Keratinocyte (primary cell): Measurements from ENCODE around the gene TRIM27. TPM values are rescaled to one million over a fixed set of nuclear protein-coding genes. Genes with fewer than 3 reads are reported as not detected.

Experiments used
- DNase-seq: peaks from one replicate; pipeline ENCODE4 v3.0.0-alpha.2; 2011; ENCODE audit warnings: low read depth, missing footprints, low spot score
- FAIRE-seq: peaks from 2 replicates; lab custom pipeline; 2011; peaks lifted over from hg19 to GRCh38; lab: Jason Lieb, UNC
- H2AFZ ChIP-seq: 2 replicates; pipeline ENCODE4 v1.6.0; 2012; ENCODE audit warnings: low read length, control low read depth, inconsistent platforms; ENCODE audit not compliant: control insufficient read depth
- H3K27ac ChIP-seq: 2 replicates; pipeline ENCODE4 v1.5.1; 2011; ENCODE audit warnings: low read length; ENCODE audit not compliant: control insufficient read depth, insufficient read depth
- H3K27me3 ChIP-seq: 3 replicates; pipeline ENCODE4 v1.6.0; 2011; ENCODE audit warnings: low read length; ENCODE audit not compliant: control insufficient read depth, insufficient read depth; ENCODE audit errors: extremely low read depth
- H3K36me3 ChIP-seq, 2 experiments: 2 replicates in 1 of 2; 3 replicates in 1 of 2; pipeline ENCODE4 v1.5.1; 2011; ENCODE audit warnings: low read length in 2 of 2, mild to moderate bottlenecking in 1 of 2; ENCODE audit not compliant: control insufficient read depth in 2 of 2, insufficient read depth in 2 of 2; ENCODE audit errors: extremely low read depth in 1 of 2
- H3K4me1 ChIP-seq: 3 replicates; pipeline ENCODE4 v1.5.1; 2011; ENCODE audit warnings: low read length; ENCODE audit not compliant: control insufficient read depth, insufficient read depth; ENCODE audit errors: extremely low read depth
- H3K4me2 ChIP-seq: 3 replicates; pipeline ENCODE4 v1.6.0; 2011; ENCODE audit warnings: low read depth, low read length; ENCODE audit not compliant: control insufficient read depth, insufficient read depth; ENCODE audit errors: extremely low read depth
- H3K4me3 ChIP-seq, 3 experiments: fragments of 200-600 bp in 1 of 3; sonication (generic) in 1 of 3; 2 replicates in 2 of 3; 3 replicates in 1 of 3; pipeline ENCODE4 v1.5.1; 2011 to 2016; ENCODE audit warnings: low read length in 3 of 3, mild to moderate bottlenecking in 3 of 3, control low read depth in 2 of 3, inconsistent platforms in 1 of 3, low read depth in 1 of 3, mixed read lengths in 1 of 3, mixed run types in 1 of 3, moderate library complexity in 1 of 3; ENCODE audit not compliant: control insufficient read depth in 2 of 3, insufficient read depth in 2 of 3; ENCODE audit errors: extremely low read depth in 1 of 3
- H3K79me2 ChIP-seq: 2 replicates; pipeline ENCODE4 v1.6.0; 2012; ENCODE audit warnings: low read length; ENCODE audit not compliant: control insufficient read depth, insufficient read depth
- H3K9ac ChIP-seq: 3 replicates; pipeline ENCODE4 v1.6.0; 2011; ENCODE audit warnings: low read length; ENCODE audit not compliant: control insufficient read depth, insufficient read depth; ENCODE audit errors: extremely low read depth
- H3K9me1 ChIP-seq: 3 replicates; pipeline ENCODE4 v1.6.0; 2011; ENCODE audit warnings: low read length; ENCODE audit not compliant: control insufficient read depth, insufficient read depth; ENCODE audit errors: extremely low read depth
- H3K9me3 ChIP-seq: 2 replicates; pipeline ENCODE4 v1.5.1; 2012; ENCODE audit warnings: low read depth, low read length; ENCODE audit not compliant: control insufficient read depth
- H4K20me1 ChIP-seq: 3 replicates; pipeline ENCODE4 v1.6.0; 2011; ENCODE audit warnings: low read length; ENCODE audit not compliant: control insufficient read depth, insufficient read depth; ENCODE audit errors: extremely low read depth
- EZH2 ChIP-seq: IDR thresholded peaks from one replicate; pipeline ENCODE4 v1.6.1; 2012; ENCODE audit warnings: inconsistent platforms, mild to moderate bottlenecking, low read length, moderate library complexity
- dilution Hi-C: fragments of 300-500 bp; cut with MboI; formaldehyde crosslinking; loops from one replicate; pipeline ENCODE4 v1.7.0; 2020; ENCODE audit warnings: low sequenced_read_pairs; ENCODE audit not compliant: extremely low pct_ligation_motif_present
- polyA plus RNA-seq, 5 experiments: library from polyadenylated mRNA; depleted of rRNA in 3 of 5; stranded (reverse) in 3 of 5; stranded (forward) in 1 of 5; unstranded in 1 of 5; fragments of >200 nt; gene quantifications; 1 replicate in 1 of 5; 2 replicates in 3 of 5; 3 replicates in 1 of 5; pipeline versions ENCODE4 v1.2.1 to v1.2.3, GENCODE V29; 2011 to 2012; ENCODE audit warnings: missing spikeins in 2 of 5, low read depth in 1 of 5, low replicate concordance in 1 of 5
- TF ChIP-seq, protein P1 (sequence below), 3 experiments: IDR thresholded peaks in 1 of 3; conservative IDR thresholded peaks in 1 of 3; optimal IDR thresholded peaks in 1 of 3; 2 replicates in 2 of 3; 3 replicates in 1 of 3; pipeline versions ENCODE3 to v1.5.1; 2011; ENCODE audit warnings: low read length in 3 of 3, mild to moderate bottlenecking in 3 of 3, moderate library complexity in 2 of 3, control low read depth in 1 of 3, inconsistent platforms in 1 of 3; ENCODE audit not compliant: insufficient read depth in 2 of 3; ENCODE audit errors: extremely low read depth in 1 of 3

Gene TRIM27
- polyA plus RNA-seq, 1 donor (not counting 4 experiments of a cell fraction or from before 2014, with no cell fraction given) = 47.3 TPM

DNA sequence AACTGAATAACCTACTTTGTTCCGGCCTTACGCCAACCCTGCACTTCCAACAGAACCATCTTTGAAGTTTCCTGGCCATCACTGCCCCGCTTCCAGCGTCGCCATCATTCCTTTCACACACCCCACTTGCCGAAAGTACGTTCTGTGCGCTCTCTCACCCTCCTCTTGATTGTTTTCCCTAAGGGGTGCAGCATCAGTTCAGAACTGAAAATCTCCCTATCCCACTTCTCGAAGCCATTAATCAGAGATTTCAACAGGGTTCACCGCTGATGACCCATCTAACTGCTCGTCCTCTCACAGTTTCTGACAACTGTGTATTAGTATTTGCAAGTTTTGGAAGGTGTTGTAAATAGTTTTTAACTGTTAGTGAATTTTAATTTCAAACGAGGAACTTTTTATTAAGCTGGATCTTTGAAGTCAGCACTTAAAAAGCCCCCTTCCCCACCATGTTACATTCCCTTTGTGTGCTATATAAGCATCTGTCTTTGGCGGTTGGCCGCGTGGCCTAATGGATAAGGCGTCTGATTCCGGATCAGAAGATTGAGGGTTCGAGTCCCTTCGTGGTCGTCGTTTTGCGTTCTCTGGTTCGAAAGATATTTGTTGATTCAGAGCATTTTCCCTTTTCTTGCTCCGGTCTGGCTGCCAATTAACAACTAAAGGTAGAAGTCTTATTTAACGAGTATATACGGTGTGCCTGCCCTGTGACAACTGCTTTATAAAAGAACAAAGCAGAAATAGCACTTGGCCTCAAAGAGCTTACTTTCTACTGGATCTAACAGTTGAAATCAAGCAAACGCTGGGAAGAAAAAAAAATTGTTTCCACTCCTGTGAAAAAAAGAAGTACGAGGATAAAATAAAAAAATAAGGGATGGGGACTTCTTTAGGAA, 42.6 kb downstream of the TRIM27 start:
- Histone ChIP-seq H3K9ac (peak overlapping the region; percentile 14), H2AFZ (peak overlapping the region; percentile 57), H3K4me1 (no peaks in the 10 kb centered on the region), H3K9me1 (peaks cover 2% of the 10 kb centered on the region), H3K4me2 (peak overlapping the region; percentile 72), H4K20me1 (no peaks in the 10 kb centered on the region), H3K27ac (no peak overlapping the region), H3K4me3 (peak overlapping the region; percentile 42 to 84 (median 58)), H3K79me2 (no peaks in the 10 kb centered on the region), H3K36me3 (no peaks in the 10 kb centered on the region), H3K9me3 (no peaks in the 10 kb centered on the region), H3K27me3 (peaks cover 3% of the 10 kb centered on the region)
- dilution Hi-C loops = no loop called here
- TF ChIP-seq EZH2 = no peak
- TF ChIP-seq, protein P1, sequence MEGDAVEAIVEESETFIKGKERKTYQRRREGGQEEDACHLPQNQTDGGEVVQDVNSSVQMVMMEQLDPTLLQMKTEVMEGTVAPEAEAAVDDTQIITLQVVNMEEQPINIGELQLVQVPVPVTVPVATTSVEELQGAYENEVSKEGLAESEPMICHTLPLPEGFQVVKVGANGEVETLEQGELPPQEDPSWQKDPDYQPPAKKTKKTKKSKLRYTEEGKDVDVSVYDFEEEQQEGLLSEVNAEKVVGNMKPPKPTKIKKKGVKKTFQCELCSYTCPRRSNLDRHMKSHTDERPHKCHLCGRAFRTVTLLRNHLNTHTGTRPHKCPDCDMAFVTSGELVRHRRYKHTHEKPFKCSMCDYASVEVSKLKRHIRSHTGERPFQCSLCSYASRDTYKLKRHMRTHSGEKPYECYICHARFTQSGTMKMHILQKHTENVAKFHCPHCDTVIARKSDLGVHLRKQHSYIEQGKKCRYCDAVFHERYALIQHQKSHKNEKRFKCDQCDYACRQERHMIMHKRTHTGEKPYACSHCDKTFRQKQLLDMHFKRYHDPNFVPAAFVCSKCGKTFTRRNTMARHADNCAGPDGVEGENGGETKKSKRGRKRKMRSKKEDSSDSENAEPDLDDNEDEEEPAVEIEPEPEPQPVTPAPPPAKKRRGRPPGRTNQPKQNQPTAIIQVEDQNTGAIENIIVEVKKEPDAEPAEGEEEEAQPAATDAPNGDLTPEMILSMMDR (optimal IDR thresholded peaks at IDR 0.05 in 1 of 3, IDR thresholded peaks at IDR 0.05 in 1 of 3, conservative IDR thresholded peaks at IDR 0.05 in 1 of 3; ENCODE audit: extremely low read depth in 1 of 3, insufficient read depth in 2 of 3, low read length in 3 of 3) = no peak
- peak; percentile 26 for FAIRE-seq
- no peak for DNase-seq

- peaks cover 3% of the 10 kb centered on the region for H3K9me1 ChIP-seq
- TF ChIP-seq, protein P1 (optimal IDR thresholded peaks at IDR 0.05 in 1 of 3, IDR thresholded peaks at IDR 0.05 in 1 of 3, conservative IDR thresholded peaks at IDR 0.05 in 1 of 3; ENCODE audit: extremely low read depth in 1 of 3, insufficient read depth in 2 of 3, low read length in 3 of 3) = no peak
- TF ChIP-seq EZH2 = no peak
- H3K79me2 ChIP-seq = no peaks in the 10 kb centered on the region
- dilution Hi-C loops = no loop called here
- no peaks in the 10 kb centered on the region for H3K9me3 ChIP-seq
- H3K4me1 ChIP-seq = no peaks in the 10 kb centered on the region
- H3K27ac ChIP-seq = no peak overlapping the region
- peak overlapping the region in 2 of 3 experiments; percentile 42 to 84 for H3K4me3 ChIP-seq
- DNase-seq = no peak
- H3K4me2 ChIP-seq = peak overlapping the region; percentile 72
- H3K27me3 ChIP-seq = peaks cover 3% of the 10 kb centered on the region
- H3K9ac ChIP-seq = no peak overlapping the region
- H3K36me3 ChIP-seq = no peaks in the 10 kb centered on the region
- FAIRE-seq = no peak
- no peaks in the 10 kb centered on the region for H4K20me1 ChIP-seq
- peak overlapping the region; percentile 57 for H2AFZ ChIP-seq
Observed at GRCh38 chr6:28880519-28880893, 43.3 kb downstream of the TRIM27 start.
